GM18520 (cell line): ENCODE data around the gene SDSL.

Experiments used
- ATAC-seq: cut with Tn5 transposase; IDR thresholded peaks from one replicate; pipeline ENCODE4 v1.9.1; 2021; ENCODE audit not compliant: unreplicated experiment

The SDSL gene

DNA sequence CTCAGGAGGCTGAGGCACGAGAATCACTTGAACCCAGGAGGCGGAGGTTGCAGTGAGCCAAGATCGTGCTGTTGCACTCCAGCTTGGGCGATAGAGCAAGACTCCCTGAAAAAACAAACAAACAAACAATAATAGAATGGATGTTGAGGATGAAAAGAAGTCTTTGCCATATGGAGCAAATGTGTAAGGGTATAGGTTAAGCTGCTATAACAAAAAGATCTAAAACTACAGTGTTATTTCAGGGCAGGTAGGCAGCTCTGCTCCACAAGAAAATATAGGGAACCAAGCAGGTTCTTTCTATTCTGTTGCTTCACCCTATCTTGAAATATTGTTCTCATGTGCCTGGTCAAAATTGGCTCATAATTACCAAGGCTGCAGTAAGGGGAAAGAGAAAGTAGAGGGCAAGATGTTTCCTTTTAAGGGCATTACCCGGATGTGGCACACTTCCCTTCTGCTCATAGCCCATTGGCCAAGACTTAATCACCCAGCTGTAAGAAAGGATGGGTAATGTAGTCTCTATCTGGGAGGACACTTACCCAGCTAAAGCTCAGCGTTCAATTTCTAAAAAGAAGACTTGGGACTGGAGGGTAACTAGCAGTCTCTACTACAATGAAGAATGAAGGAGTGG lies 23.5 kb downstream of the SDSL start:
- no peak for ATAC-seq

DNA sequence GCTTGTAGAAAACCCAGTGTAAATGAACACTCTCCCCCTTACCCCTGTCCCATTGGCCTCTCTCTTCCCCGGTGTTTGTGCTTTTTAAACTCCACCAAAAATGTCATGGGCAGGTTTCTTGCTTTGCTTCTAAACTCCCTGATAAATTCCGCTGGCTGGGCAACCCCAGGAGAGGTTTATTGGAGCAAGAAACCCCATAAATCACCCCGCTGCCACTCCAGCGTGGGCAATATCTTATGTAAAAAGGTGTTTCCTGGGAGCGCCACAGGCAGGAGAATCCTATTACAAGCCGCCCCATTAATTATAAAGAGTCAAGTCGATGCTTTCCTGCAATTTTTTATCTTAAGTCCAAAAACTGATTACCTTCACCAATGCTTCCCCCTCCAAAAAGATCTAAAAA lies 26.7 kb downstream of the SDSL start:
- no peak for ATAC-seq

DNA sequence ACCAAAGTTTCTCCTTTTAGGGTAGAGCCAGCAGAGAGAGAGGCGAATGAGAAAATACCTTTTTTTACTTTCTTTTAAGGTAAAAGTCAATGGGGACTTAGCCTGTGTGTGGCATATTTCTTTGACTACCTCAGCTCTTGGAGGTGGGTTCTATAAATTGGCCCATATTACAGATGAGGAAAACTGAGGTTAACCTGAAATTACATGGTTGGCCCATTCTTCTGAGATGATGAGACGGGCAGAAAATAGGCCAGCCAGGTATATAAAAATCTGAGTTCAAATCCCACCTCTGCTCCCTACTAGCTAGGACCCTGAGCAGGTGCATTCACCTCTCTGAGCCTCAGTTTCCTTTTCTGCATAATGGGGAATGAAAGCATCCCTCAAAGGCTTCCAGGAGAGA lies 27.1 kb downstream of the SDSL start:
- ATAC-seq = no peak

DNA sequence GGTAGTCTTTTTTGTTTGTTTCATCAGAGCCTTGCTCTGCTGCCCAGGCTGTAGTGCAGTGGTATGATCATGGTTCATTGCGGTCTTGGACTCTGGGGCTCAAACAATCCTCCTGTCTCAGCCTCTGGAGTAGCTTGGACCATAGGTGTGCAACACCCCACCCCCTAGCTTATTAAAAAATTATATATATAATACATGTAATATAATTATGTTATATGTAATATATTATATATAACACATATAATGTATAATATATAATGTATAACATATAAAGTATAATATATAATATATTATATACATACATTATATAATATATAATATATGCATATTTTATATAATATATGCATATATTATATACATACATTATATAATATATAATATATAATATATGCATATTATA lies 27.7 kb downstream of the SDSL start:
- ATAC-seq = no peak

DNA sequence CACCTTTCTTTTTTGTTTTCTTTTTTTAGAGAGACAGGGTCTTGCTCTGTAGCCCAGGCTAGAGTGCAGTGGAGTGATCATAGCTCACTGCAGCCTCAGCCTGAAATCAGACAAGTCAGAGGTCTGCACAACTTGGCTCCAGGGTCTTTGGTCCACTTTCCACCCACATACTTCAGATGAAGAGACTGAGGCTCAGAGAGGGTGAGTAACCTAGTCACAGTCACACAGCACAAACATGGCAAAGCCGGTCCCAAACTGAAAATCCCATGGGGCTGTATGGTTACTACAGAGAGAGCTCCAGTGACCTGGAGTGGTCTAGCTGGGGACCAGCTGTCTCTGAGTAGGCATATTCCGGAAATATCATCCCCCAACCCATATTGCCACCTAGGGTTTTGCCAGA lies 30.3 kb downstream of the SDSL start:
- no peak for ATAC-seq

DNA sequence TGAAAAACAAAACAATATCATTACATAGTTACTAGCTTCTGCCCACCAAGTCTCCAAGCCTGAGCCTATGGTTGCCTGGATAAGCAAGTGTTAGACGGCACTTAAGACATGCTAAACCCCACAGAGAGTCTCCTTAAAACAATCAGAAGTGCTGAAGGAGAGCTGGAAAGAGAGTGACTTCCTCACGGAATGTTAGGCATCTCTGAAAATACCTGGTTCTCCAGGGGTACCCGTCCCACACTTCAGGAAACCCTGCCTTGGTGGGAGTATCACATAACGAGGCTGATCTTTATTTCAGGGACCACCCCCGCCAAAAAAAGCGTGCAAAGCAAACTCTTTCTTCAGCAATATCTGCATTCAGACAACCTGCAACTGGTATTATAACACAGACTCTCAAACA lies 31.1 kb downstream of the SDSL start:
- ATAC-seq = no peak

DNA sequence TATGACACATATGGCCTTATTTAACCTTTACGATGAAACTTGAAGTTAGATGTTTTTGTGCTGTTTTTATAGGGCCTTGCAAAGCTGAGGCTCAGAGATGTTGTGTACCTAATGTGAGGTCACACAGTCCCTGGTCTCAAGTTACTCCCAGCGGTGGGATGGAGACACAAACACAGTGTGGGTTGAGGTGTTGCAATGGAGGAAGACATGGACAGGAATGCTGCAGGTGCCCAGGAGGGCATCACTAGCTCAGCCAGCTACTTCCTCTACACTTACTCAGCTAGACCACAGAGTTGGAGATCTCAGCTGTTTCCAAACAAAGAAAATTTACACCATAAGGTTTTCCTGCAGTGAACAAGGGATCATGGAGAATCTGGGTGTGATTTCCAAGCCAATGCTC lies 34.0 kb downstream of the SDSL start:
- ATAC-seq = no peak

DNA sequence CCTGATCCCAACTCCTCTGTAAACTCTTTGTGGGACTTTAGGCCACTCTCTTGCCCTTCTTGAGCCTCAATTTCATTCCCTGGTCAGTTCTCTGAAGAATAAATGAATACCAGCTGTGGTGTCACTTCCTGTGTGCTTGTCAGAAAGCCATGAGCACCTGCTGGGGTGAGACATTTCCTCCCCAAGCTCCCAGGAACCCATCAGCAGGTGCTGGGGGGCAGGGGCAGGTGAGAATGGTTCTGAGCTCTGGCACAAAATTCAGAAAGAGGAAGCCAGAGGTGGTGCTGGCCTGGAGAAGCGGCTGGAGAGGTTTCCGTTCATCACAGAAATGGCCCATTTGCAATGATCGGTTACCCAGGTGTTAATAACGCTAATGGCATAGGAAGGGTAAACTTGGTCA lies 34.6 kb downstream of the SDSL start:
- no peak for ATAC-seq

DNA sequence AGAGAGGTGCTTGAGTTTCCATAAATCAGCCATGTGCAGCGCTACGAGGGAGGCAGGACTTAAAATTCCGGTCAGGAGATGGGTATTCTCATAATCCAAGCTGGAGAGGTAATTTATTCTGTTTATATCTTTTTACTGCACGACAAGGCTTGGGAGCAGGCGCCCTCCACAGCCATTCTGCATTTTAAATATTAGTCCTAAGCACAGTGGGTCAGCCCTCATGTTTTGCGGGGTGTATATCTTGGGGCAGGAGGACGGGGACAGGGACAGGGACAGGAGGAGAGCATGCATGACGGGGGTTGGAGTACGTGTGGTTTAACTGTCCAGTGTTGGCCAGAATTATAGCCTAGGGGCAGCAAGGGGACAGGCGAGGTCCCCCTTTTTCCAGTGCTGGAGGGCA lies 35.0 kb downstream of the SDSL start:
- ATAC-seq = no peak

DNA sequence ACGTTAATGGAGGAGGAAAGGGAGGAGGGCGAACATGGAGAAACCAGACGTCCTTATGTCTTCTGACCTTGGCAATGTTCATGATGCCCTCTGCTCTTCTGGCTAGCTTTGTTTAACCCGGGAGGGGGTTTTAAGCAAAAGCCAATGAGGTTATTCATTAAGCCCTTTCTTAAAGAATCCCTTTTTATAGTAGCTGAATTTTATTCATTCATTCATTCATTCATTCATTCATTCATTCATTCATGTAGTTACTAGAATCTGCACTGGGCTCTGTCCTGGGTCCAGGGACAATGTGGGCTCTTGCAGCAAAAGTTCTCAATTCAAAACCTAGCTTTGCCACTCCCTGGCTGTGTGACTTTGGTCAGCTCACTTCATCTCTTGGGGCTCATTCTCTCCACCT lies 35.5 kb downstream of the SDSL start:
- no peak for ATAC-seq

DNA sequence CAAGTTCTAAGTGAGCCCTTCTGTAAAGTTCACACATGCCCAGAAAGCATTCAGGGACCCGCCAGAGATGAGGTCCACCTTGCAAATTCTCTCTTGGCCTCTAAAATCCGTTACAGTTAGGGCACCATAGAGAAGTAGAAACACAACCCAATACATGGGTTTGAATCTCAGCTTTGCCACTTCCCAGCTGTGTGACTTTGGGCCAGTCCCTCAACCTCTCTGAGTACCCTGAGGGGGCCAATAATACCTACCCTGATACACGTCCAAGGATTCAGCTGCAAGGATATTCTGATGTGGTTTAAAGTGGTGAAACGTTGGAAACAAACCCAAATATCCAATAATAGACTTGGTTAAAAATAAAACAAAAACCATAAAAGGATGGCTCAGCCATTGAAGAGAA lies 37.8 kb downstream of the SDSL start:
- no peak for ATAC-seq

DNA sequence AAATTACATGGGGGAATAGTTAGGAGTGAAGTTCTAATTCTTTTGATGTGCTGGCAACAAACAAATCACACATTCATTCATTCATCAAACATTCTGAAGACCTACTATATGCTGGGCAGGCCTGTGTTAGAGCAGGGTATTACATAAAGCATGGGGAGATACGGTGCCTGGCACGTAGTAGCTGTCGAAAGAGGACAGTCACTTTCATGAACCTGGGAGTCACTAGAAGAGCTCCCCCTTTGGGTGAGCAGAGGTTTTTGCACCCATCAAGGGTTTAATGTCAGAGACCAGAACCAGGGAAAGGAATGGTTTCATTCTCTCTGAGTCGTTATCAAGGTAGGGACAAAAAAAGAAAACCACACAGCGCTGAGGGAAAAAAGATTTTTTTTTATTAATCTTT lies 39.5 kb downstream of the SDSL start:
- no peak for ATAC-seq

DNA sequence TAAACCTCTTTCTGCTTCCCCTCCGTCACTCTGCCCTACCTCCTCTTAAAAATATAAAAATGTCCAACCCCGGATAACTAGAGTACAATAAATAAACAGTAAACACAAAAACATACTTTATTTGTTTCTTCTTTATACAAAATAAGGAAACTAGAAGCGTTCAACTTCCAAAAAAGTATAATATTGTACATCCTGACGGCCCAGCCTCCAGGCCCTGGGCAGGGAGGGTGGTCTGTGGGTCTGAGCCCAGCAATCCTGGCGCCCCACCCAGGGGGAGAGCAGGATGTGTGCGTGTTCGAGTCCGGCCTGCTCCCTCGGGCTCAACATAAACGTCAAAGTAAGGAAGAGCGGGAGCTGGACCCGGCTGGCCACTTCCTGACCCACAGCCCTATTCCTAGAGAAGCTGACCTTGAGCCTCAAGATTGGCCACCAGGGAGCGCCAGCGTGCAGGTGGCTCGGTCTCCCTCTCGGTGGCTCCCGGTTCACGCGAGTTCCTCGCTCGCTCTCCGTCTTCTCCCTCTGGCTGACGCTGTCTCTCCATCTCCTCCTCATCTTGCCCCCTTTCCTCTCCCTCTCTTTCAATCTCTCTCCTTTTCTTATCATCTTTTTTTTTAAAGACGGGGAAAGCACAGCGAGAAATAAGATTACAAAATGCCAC lies 40.1 kb downstream of the SDSL start:
- no peak for ATAC-seq

DNA sequence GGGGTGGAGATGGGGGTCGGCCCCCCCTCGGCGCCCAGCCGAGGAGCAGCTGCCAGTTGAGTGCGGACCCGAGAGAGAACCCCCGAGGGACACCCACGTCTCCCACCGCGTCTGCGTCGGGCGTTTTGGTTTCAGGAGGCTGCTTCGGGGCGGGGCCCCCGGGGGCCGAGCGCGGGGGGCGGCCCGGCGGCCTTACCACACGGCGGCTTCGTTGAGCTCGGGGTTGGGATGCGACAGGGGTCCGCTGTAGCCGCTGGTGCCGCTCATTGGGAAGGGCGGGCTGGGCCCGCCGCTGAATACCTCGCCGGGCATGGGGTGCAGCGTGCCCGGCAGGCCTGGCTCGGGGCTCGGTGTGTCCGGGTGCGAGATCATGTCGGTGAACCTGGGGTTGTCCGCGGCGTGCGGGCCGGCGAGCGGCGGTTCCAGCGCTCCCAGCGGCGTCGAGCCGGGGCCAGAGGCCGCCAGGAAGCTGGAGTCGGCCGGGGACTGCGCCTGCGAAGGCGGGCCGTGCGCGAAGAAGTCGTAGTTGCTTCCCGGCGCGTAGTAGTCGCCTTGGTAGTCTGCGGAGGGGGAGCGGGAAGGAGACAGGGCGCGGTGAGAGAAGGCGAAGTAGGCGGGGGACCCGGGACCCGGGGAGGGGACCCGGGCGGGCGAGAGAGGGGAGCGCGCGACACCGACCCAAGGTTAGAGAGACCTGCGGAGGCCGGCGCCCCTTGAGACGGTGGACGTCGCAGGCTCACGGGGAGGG lies 41.0 kb downstream of the SDSL start:
- ATAC-seq = no peak

DNA sequence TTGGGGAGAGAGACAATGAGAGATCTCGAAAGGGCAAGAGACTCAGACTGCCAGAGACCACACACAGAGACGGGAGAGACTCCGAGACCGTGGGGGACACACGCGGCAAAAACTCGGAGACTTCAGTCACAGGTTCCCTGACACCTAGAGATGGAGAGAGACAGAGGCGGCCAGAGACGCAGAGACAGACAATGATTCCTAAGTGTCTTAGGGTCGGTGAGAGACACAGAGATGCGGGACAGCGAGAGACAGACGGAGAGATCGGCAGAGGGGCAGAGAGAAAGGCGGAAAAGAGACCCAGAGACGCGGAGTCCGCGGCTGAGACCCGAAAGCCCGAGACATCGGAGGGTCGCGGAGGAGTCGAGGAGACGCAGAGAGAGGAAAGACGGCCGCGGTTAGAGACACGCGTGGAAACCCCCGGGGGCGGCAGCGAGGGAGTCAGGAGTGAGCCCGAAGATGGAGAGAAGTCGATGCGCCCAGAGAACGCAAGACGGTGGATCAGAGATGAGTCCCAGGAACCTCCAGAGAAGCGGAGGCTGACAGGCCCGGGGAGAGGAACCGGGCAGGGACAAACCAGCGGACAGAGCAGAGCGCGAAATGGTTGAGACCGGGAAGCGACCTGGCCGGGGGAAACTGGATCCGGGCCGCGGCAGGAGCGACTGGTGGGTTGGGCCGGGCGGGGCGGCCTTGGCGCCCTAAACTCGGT lies 41.7 kb downstream of the SDSL start:
- ATAC-seq = no peak

DNA sequence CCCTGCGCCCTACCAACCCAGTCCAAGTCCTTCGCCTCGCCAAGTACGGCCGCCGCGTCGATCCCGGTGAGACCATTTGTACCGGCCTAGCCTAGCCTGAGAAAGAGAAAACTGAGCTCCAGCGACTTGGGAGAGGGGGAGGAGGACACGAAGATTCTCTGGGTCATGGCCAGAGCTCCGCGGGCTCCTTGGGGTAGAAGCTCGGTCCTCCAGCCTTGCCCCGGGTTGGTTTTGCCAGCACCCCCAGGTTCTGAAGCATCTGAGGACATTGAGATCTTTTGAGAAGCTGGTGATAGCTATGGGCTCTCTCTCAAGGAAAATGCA lies 42.2 kb downstream of the SDSL start:
- no peak for ATAC-seq

DNA sequence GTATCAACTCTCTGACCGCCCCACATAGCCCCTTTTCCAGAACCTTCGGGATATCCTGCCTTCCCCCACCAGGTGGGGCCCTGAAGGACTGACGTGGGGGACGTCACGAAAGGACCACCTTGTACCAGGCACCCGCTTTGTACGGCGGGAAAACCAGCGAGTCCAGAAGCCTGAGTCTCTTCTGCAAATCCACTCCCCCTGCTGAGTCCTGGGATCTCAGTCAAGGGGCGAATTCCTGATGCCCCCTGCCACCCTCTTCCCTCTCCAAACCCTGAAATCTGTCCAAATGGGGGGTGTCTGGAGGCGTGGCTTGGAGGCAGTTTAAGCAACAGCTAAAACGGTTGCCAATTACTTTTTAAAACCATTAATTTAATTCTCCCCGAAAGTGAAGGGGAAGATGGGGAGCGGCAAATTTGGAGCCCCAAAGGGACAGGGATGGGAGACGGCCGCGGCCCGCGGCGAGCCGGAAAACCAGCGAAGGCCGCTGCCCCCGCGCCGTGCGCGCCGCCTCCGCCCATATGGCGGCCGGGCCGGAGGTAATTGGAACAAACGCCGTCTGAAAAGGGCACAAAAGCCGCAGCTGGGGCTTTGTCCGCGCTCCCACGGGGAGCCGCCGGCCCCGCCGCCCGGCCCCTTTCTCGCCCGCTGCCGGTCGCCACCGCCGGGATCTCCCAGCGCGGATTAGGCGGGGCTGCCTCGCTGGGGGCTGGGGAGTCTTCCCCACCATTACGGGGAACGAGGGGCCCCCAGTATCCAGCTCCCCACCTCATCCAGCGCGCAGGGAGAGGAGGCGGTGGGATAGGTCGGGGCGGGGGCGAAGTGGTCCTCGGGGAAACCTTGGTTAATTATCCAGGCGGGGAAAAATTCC lies 42.9 kb downstream of the SDSL start:
- ATAC-seq = no peak

DNA sequence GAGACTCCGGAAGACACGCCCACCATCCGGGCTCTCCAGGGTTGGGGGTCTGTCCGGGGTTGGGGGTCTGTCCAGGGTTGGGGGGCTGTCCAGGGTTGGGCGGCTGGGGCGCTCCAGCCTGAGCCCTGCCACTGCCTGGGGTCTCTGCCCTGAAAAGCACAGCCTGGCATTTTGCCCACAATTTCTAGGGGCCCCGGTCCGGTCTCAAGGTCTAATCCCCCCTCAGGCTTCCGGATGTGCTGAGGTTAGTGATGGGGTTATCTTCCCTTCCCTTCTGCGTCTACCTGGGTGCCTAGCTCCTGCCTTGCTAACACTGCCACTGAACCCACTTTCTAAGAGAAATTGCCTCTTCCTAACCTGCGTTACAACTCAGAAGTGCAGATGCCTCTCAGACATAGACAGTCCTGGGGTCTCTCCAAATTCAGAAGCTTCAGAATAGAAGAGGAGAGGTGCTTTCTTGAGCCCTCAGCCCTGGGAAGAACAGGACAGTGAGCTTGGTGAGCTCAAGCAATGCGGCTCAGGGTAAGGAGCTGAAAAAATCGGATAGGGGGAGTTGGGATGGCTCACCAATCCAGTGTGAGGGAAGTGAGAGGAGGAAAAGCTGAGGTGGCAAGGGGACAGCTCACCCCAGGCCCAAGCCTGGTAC lies 43.8 kb downstream of the SDSL start:
- no peak for ATAC-seq

DNA sequence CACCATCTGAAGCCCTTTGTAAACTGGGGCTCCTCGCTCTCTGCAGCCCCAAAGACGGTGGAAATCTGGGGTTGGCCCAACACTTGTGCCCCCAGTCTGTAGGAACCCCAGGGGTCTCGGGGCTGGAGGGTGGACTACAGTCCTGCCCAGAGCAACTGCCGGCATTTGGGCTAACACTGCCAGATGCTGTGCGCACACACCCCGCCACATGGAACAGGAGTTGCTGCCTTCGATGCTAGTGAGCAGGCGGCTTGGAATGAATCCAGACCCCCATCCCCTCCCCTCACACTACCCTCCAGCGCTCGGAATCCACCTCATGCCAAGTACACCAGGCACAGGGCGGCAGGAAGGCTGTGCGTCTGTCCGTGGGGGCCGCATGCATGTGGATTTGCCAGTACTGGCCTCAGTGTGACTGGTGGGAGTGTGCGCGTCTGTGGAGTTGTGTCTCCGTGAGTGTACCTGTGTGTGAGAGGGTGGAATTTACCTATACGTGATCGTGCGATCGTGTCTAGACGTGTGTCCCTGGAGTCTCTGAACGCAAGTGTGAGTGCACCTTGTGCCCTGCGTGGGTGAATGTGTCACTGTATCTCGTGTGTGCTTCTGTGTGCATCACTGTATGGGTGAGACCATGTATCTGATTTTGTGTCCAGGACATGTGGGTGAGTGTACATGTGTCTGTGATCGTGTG lies 44.4 kb downstream of the SDSL start:
- no peak for ATAC-seq

DNA sequence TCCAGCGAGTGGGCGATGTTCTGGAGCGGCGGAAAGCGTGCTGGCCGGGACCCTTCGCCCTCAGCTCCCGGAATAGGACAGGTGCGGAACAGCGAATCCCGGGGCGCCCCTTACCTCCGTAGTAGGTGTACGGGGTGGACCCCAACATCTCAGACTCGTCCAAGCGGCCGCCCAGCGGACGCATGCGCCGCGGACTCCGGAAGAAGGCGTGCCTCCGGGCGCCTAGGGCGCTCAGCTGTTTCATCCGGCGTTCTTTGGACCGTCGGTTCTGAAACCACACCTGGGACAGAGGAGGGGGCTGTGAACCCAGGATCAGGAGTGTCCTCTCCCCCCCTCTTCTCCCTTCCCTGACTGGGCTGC lies 44.9 kb downstream of the SDSL start:
- no peak for ATAC-seq
